GM12873 (cell line): ENCODE measurements around the gene MYORG.

Experiments
- CTCF ChIP-seq: IDR thresholded peaks from 2 replicates; pipeline ENCODE4 v1.5.1; 2012; ENCODE audit warnings: low read depth, mild to moderate bottlenecking, moderate library complexity, low read length, control low read depth; ENCODE audit not compliant: insufficient read depth; ENCODE audit errors: missing control alignments

Gene MYORG

GRCh38 chr9:34376596-34377403 lies at the start of gene MYORG:
Gene MYORG (minus strand): TSS chr9:34376898. CDS start chr9:34372943, 3,955 bp downstream.
- TF ChIP-seq CTCF = no peak

GRCh38 chr9:34419716-34420504 lies 43.2 kb upstream of the MYORG start:
- no peak for TF ChIP-seq CTCF

- TF ChIP-seq CTCF = no peak
Measured at GRCh38 chr9:34417734-34418133, 41.0 kb upstream of the MYORG start.

GRCh38 chr9:34413231-34413852 lies 36.6 kb upstream of the MYORG start:
- TF ChIP-seq CTCF = no peak

- TF ChIP-seq CTCF = no peak
Measured at GRCh38 chr9:34412336-34412735, 35.6 kb upstream of the MYORG start.

GRCh38 chr9:34409154-34409553 lies 32.5 kb upstream of the MYORG start:
- TF ChIP-seq CTCF = no peak

GRCh38 chr9:34408173-34408572 lies 31.5 kb upstream of the MYORG start:
- no peak for TF ChIP-seq CTCF
